HG03558 (cell line): ENCODE measurements around the gene CEBPZOS.
"Not testable (repeated sequence)": the region's sequence is repeated elsewhere in the genome, so short reads cannot be mapped to it uniquely, and the experiment has no call there.

Experiments used
- ATAC-seq: cut with Tn5 transposase; IDR thresholded peaks from one replicate; pipeline ENCODE4 v1.9.1; 2021; ENCODE audit warnings: moderate number of reproducible peaks; ENCODE audit not compliant: unreplicated experiment; ENCODE audit errors: extremely low read depth

The CEBPZOS gene

DNA sequence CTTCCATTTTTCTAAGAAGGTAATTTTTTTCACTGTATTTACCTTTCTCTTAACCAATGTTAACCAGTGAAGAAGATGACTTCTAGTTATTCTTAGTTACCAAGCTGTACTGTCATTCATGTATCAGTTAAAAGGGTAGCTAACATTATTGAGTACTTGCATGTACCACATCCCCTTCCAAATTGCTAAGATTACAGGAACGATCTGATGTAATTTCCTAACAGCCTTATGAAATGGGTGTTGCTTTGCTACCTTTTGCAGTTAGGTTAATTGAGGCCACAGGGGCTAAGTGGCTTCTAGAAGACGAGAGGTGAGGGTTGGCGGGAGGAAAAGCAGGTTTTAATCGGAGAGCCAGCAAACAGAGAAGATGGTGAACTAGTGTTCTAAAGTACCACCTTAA, 6.0 kb upstream of the CEBPZOS start:
- ATAC-seq, result no peak

DNA sequence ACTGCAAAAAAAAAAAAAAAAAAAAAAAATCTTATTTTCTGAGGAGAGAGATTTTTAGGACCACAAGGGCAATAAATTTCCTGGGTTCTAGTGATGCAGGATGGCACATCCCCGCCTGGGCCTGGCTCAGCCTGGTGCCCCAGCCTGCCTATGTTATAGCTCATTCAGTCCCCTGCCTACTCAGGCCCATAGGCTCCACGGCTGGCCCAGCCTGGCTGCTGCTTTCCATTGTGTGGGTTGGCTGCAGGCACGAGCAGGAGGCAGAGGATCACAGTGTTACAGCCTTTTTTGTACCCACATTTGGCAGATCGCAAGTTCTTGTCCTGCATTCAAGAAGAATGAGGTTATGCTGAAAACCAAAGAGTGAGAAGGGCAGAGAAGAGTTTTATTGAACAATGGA, 5.0 kb upstream of the CEBPZOS start:
- no peak for ATAC-seq

DNA sequence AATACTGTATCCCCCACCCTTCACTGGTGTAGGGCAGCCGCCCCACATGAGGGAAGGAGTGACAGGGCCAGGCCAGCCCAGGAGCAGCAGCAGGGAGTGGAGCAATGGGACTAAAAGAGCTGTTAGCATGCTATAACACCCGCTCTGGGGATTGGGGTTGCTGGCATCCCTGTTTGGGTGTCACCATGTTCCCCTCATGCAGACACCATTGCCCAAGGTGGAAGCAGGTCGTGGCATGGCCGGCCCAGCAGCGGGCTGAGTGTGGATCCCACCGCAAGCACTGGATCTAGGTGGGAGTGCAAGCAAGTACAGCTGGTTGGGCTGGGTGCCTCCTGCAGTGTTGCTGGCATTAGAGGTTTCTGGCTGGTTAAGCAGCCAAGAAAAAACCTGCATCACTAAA, 4.5 kb upstream of the CEBPZOS start:
- no peak for ATAC-seq

DNA sequence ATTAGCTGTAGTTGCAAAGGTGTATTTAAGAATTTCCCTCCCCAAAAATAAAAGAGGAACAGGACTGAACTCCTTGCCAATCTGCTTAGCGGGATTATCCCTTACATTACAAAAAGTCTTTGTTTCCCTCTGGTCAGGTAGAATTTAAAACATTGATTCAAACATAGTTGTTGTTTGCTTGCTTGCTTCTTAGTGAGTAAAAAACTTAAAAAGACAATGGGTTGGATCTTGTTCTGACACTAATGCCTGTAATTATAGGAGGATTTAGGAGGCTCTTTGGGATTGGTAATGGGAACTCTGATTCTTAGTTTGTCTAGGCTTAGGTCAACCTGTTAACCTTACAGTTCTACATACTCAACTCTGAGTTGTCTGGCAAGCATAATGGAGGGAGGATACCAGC, 3.7 kb upstream of the CEBPZOS start:
- ATAC-seq, result no peak

DNA sequence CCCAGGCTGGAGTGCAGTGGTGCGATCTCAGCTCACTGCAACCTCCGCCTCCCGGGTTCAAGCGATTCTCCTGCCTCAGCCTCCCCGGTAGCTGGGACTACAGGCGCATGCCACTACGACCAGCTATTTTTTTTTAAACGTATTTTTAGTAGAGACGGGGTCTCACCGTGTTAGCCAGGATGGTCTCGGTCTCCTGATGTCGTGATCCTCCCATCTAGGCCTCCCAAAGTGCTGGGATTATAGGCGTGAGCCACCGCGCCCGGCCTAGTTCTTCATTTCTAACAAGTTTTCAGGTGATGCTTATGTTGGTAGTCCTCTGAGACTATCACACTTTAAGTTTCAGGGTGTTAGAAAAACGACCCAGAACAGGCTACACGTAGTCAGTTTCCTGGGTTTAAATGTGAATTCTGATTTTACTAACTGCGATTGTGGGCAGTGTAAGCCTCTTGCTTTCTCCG, 405 bp upstream of the CEBPZOS start:
- ATAC-seq, result not testable (repeated sequence)

DNA sequence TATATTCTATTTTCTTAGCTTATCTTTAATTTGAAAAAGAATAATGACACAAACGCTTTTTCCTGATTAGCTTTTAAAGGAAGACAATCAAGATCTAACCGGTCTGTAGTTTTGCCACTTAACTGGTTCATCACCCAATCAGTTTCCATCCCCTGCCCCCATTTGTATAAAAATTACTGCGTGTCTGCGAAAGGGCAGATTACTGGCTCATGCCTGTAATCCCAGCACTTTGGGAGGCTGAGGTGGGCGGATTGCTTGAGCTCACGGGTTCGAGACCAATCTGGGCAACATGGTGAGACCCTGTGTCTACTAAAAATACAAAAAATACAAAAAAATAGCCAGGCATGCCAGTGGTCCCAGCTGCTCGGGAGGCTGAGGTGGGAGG, 2.4 kb downstream of the CEBPZOS start:
- no peak for ATAC-seq

DNA sequence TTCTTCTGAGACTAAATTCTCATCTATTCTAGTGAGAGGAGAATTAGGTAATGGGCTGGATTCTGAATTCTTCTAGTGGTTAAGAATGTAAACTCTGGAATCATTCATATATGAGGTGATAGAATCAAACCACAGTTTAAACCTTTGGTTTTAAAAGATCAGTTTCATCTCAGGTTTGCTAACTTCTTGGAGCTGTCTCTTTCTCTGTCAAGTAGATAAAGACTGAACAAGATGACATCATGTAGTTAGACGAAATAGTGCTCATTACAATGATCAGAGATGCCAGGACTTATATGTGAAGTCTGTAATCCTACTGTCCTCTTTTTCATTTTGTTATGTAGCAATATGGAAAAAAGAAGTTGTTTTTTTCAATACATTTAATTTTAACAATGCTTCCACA, 4.9 kb downstream of the CEBPZOS start:
- ATAC-seq, result no peak

DNA sequence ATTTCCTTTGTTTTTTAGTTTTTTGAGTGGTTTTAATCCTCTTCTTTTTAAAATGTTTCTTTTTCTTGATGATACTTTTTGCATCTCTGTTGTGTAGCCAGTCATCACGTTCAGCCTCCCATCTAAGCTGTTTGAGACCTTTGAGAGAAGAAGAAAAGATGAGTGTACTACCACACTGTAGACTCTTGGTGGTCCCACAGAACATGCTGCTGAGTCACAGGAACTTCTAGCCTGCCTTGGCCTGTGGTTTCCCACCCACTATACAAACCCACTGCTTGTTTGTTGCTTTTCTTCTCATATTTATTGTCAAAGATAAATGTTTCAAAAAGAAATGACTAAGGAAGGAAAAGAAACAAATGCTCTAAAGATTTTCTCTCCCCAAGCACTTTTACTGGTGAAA, 5.5 kb downstream of the CEBPZOS start:
- no peak for ATAC-seq

DNA sequence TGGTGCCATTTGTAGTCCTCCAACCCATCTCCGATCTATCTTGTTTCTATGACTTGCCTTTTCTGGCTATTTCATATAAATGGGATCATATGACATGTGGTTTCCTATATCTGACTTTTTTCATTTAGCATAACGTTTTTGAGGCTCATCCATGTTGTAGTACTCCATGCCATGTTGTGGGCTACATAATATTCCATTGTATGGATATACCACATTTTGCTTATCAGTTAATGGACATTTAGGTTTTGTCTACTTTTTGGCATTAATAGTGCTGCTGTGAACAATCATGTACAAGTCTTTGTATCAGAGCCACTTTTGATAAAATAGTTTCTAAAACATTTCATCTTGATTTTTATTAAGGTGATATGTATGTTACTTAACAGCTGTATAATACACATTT, 7.4 kb downstream of the CEBPZOS start:
- ATAC-seq, result no peak

DNA sequence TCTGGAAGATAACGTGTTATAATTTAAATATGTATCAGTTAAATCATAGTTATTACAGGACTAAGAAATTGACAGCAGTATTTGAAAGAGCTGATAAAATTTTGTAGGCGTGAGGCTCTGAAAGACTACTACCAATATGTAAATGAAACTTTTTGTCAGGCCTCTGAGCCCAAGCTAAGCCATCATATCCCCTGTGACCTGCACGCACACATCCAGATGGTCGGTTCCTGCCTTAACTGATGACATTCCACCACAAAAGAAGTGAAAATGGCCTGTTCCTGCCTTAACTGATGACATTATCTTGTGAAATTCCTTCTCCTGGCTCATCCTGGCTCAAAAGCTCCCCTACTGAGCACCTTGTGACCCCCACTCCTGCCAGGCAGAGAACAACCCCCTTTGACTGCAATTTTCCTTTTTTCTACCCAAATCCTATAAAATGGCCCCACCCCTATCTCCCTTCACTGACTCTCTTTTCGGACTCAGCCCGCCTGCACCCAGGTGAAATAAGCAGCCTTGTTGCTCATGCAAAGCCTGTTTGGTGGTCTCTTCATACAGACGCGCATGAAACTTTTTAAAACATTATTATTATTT, 8.9 kb downstream of the CEBPZOS start:
- not testable (repeated sequence) for ATAC-seq

DNA sequence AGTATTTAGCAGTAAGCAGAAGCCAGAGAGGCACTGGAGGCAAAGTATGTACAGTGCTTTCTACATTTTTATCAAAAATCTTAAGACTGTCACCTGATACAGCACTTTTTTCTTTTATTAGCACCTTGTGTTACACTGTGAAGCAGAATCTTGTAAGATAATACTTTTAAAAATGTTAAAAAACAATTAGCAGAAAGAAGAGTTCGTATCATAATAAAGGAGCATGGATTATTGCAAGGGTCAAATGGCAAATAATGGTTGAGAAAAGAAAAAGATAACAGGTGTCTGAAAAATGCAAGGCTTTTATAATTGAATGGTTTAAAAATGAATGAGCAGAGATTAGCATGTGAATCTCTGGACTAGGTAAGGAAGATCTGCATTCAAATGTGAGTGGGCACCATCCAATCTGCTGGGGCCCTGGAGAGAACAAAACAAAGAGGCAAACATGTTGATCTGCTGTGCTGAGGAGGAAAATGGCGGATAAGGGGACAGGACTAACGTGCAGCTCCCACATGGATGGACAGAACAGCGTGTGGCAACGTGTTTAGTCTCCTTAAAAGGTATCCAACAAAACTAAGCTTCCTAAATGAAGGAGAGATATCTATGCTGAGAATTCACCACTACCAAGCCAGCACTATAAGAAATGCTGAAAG, 9.5 kb downstream of the CEBPZOS start:
- no peak for ATAC-seq

DNA sequence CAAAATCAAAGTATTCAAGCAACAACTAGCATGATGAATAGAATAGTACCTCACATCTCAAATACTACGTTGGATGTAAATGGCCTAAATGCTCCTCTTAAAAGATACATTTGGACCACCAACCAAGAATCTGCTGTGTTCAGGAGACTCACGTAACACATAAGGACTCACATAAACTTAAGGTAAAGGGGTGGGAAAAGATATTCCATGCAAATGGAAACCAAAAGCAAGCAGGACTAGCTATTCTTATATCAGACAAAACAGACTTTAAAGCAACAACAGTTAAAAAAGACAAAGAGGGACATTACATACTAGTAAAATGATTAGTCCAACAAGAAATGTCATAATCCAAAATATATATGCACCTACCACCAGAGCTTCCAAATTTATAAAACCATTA, 10.5 kb downstream of the CEBPZOS start:
- not testable (repeated sequence) for ATAC-seq

DNA sequence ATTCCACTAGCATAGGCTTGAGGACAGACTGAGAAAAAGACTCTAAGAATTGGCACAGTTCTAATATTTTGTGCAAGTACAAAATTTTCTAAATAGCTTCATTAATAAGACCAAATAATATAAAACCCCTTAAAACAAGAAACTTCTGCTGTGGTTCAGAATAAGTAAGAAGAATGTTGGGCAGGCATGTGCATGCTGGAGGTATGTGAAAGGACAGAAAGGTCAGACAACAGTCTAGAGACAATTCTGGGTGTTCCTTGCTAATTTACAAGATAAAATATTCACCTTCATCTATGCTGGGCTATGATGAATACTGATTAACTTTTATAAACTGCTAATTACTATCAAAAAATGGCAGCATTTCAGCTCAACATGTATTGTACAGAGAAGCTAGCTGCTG, 14.9 kb downstream of the CEBPZOS start:
- ATAC-seq, result no peak

DNA sequence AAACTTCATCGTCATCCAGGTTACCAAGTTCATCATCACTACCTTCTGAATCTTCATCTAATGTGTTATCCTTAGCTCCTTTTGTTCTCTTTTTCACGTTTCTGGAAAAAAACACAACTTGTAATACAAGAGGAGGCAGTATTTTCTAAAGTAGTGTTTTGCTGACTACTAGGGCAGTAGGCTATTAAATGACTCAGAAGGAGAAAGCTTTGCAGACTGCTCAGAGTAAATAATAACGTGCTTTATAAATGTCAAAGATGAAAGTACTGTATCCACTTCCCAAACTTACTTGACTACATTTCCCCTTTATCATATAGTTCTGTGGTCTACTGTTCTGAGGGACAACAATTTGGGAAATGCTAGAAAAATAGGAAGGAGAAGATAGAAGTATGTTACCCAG, 15.6 kb downstream of the CEBPZOS start:
- no peak for ATAC-seq

DNA sequence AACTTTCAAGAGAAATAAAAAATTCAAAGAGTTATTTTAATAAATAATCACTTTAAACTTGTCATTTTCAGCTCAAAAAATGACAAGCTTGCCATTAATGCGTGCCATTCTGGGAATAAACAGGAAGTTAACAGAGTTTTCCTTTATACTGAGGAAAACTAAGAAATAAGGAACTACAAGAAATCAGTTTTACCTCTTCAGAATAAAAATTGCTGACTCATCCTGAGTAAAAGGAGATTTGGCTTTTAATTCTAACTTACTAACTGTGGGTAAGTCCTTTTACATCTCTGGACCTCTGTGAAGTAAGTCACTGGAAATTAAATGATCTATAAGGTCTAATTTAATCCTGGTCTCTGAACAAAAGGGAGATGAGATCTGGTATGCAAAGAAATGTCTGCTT, 19.0 kb downstream of the CEBPZOS start:
- no peak for ATAC-seq

DNA sequence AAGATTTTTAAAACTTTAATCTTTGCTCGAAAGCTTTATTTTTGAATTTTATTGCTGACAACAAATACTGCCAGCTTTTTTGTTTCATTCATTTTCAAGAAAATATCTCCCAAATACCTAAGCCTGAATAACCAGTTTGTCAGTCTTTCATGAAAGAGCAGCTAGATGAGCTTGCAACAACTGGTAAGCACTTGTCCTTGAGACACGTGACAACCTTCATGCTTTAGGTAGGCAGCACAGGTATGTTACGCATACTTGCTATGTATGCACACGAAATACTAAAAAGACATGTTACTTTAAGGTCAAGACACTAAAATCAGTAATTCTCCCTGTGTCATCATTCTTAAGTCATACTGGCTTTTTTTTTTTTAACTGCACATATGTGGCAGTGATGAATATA, 22.8 kb downstream of the CEBPZOS start:
- no peak for ATAC-seq

DNA sequence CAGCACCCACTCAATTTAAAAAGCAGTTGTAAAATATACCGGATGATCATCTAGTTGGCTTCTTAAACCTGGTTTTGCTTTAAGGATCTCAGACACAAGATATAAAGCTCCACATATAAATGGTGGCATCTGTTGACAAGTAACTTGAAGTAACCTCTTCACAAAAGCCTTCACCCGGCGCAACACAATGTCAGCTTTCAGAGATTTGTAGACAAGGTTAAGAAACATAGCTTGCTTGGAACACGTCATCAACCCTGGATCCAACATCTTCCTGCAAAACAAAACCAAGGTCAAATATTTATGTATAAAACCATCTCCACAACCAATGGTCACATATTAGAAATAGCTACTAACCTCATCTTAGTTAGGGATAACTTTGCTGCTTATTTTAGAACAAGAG, 26.8 kb downstream of the CEBPZOS start:
- ATAC-seq, result no peak

DNA sequence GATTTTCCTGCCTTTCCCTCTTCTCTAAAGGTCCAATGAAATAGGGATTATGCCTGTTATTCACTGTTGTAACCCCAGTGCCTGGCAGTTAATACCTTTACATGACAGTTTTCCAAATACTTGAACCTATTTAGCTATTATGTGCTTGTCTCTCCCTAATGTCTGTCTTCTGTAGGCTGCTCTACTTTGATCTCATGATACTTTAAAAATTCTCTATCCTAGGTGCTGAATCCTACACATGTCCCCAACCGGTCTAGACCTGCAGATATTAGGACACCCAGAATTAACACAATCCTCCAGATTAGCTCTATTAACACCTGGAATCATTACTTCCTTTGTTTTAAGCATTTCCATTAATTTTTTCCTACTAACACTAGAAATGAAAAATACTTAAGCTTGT, 27.8 kb downstream of the CEBPZOS start:
- ATAC-seq, result no peak

DNA sequence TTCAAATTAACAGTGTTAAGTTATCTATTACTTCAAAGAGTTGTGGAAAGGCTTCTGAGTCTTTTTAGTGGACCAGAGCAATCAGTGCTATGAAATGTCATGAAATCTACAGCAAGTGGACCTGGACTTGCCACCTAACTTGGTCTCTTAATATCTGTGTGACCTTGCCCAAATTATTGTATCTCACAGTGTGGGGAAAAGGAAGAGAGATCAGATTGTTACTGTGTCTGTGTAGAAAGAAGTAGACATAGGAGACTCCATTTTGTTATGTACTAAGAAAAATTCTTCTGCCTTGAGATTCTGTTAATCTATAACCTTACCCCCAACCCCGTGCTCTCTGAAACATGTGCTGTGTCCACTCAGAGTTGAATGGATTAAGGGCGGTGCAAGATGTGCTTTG, 28.8 kb downstream of the CEBPZOS start:
- not testable (repeated sequence) for ATAC-seq

DNA sequence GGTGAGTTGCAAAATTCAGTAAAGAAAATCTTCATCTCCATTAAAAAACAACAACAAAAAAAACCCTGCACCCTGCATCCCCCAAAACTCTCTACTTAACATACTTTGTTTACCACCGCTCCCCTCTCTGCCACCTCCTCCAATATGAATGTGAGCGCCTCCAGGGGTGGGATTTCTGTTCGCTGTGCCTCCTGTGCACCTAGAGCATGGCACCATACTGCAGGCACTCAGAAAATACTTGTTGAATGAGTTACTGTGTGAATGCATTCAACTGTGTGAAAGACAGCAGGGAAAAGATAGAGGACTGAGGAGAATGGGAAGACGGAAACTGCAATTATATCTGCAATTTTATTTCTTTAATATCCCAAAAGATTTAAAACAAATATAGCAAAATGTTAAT, 30.6 kb downstream of the CEBPZOS start:
- no peak for ATAC-seq

DNA sequence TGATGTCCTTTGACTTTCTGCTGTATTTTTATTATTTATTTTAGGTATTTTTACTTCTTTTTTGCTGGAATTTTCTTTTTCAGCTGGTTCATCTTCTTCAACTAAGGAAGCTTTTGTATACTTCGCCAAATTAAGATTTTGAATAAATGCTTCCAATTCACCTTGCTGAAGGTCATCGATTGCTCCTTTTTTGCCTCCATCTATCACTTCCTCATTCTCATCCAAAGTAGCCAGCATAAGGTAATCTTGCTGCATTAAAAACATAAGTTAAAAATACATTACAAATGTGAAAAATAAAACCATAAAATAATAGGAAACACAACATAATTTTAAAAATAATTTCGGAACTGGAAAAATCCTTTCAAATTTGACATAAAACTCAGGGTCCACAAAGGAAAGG, 32.5 kb downstream of the CEBPZOS start:
- ATAC-seq, result no peak

DNA sequence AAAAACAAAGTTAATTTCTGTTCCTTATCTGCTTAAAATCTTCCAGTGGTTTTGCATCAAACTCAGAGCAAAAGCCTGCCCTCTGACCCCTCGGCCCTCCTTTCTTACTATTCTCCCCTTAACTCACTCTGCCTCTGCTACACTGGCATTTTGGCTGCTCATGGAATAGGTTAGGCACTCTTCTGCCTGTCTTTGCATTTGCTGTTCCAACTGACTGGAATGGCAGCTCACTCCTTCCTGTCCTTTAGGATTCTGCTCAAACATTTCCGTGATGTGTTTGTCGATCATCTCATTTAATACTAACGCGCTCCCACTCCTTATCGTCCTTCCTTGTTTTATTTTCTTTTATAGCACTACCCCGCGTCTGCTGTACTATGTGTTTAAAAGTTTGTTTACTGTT, 34.3 kb downstream of the CEBPZOS start:
- no peak for ATAC-seq
